H9 (cell line): ENCODE data around the gene SLC26A9. TPM values are rescaled to one million over a fixed set of nuclear protein-coding genes. Genes with fewer than 3 reads are reported as not detected.

Source experiments
- DNase-seq: peaks from one replicate; pipeline ENCODE4 v3.0.0-alpha.2; 2017
- H2AFZ ChIP-seq: one replicate; pipeline ENCODE4 v1.6.1; 2013; ENCODE audit warnings: mild to moderate bottlenecking, low read length, control low read depth, moderate library complexity
- H2AK5ac ChIP-seq: 2 replicates; pipeline ENCODE4 v1.6.1; 2013; ENCODE audit warnings: low read length, control low read depth, mixed read lengths; ENCODE audit not compliant: insufficient read length
- H2BK120ac ChIP-seq: one replicate; pipeline ENCODE4 v1.6.1; 2013; ENCODE audit warnings: low read depth, mild to moderate bottlenecking, low read length, control low read depth, inconsistent platforms; ENCODE audit not compliant: poor library complexity, severe bottlenecking
- H2BK12ac ChIP-seq: 2 replicates; pipeline ENCODE4 v1.6.1; 2013; ENCODE audit warnings: low read length, control low read depth, mixed read lengths, low read depth; ENCODE audit not compliant: insufficient read length
- H2BK15ac ChIP-seq: 2 replicates; pipeline ENCODE4 v1.6.1; 2013; ENCODE audit warnings: low read depth, low read length, control low read depth
- H2BK20ac ChIP-seq: one replicate; pipeline ENCODE4 v1.6.1; 2013; ENCODE audit warnings: low read depth, mild to moderate bottlenecking, low read length, control low read depth, inconsistent platforms; ENCODE audit not compliant: poor library complexity, severe bottlenecking
- H2BK5ac ChIP-seq: 2 replicates; pipeline ENCODE4 v1.6.1; 2013; ENCODE audit warnings: low read length, control low read depth, mixed read lengths; ENCODE audit not compliant: insufficient read length
- H3K14ac ChIP-seq: 2 replicates; pipeline ENCODE4 v1.6.1; 2013; ENCODE audit warnings: low read length, control low read depth; ENCODE audit not compliant: insufficient read depth
- H3K18ac ChIP-seq: 2 replicates; pipeline ENCODE4 v1.6.1; 2013; ENCODE audit warnings: low read depth, mild to moderate bottlenecking, mixed read lengths, low read length, control low read depth; ENCODE audit not compliant: insufficient read length
- H3K23ac ChIP-seq: 2 replicates; pipeline ENCODE4 v1.6.1; 2013; ENCODE audit warnings: low read length, control low read depth, mixed read lengths, low read depth; ENCODE audit not compliant: insufficient read length
- H3K23me2 ChIP-seq: 2 replicates; pipeline ENCODE4 v1.6.1; 2013; ENCODE audit warnings: low read depth, mild to moderate bottlenecking, mixed read lengths, low read length, control low read depth; ENCODE audit not compliant: insufficient read length, poor library complexity, severe bottlenecking
- H3K27ac ChIP-seq: 2 replicates; pipeline ENCODE4 v1.5.1; 2013; ENCODE audit warnings: low read length, control low read depth, mixed read lengths, low read depth; ENCODE audit not compliant: insufficient read length
- H3K27me3 ChIP-seq: 2 replicates; pipeline ENCODE4 v1.6.1; 2013; ENCODE audit warnings: low read length, control low read depth, inconsistent platforms; ENCODE audit not compliant: insufficient read depth
- H3K4ac ChIP-seq: 2 replicates; pipeline ENCODE4 v1.6.1; 2013; ENCODE audit warnings: low read depth, mild to moderate bottlenecking, control low read depth, inconsistent platforms, low read length, moderate library complexity
- H3K4me1 ChIP-seq: 2 replicates; pipeline ENCODE4 v1.6.1; 2013; ENCODE audit warnings: low read length, control low read depth, inconsistent platforms; ENCODE audit not compliant: insufficient read depth
- H3K4me2 ChIP-seq: 2 replicates; pipeline ENCODE4 v1.6.1; 2013; ENCODE audit warnings: low read length, control low read depth, mixed read lengths; ENCODE audit not compliant: insufficient read length, insufficient read depth
- H3K56ac ChIP-seq: 2 replicates; pipeline ENCODE4 v1.6.1; 2013; ENCODE audit warnings: low read depth, mild to moderate bottlenecking, mixed read lengths, low read length, control low read depth; ENCODE audit not compliant: insufficient read length
- H3K79me1 ChIP-seq: 2 replicates; pipeline ENCODE4 v1.6.1; 2013; ENCODE audit warnings: low read depth, mild to moderate bottlenecking, moderate library complexity, low read length, control low read depth, inconsistent platforms; ENCODE audit not compliant: insufficient read depth, poor library complexity, severe bottlenecking
- H3K79me2 ChIP-seq: 2 replicates; pipeline ENCODE4 v1.6.1; 2013; ENCODE audit warnings: low read length, control low read depth, inconsistent platforms; ENCODE audit not compliant: insufficient read depth
- H3K9ac ChIP-seq: 2 replicates; pipeline ENCODE4 v1.6.1; 2013; ENCODE audit warnings: low read length, control low read depth, mixed read lengths; ENCODE audit not compliant: insufficient read length; ENCODE audit errors: extremely low read depth
- H3K9me3 ChIP-seq: one replicate; pipeline ENCODE4 v1.6.1; 2013; ENCODE audit warnings: low read depth, low read length, inconsistent platforms; ENCODE audit not compliant: control insufficient read depth
- H3T11ph ChIP-seq: one replicate; pipeline ENCODE4 v1.6.1; 2013; ENCODE audit warnings: mild to moderate bottlenecking, low read length, control low read depth, inconsistent platforms
- H4K20me1 ChIP-seq: one replicate; pipeline ENCODE4 v1.6.1; 2013; ENCODE audit not compliant: control insufficient read depth, insufficient read length, insufficient read depth
- H4K5ac ChIP-seq: 2 replicates; pipeline ENCODE4 v1.6.1; 2013; ENCODE audit warnings: low read depth, mild to moderate bottlenecking, mixed read lengths, low read length, control low read depth; ENCODE audit not compliant: insufficient read length
- H4K8ac ChIP-seq: replicated peaks from 2 replicates; pipeline ENCODE4 v1.6.1; 2013; ENCODE audit warnings: low read length, control low read depth, mixed read lengths, low read depth; ENCODE audit not compliant: insufficient read length
- H4K91ac ChIP-seq: 2 replicates; pipeline ENCODE4 v1.6.1; 2013; ENCODE audit warnings: low read depth, mild to moderate bottlenecking, moderate library complexity, mixed read lengths, low read length, control low read depth; ENCODE audit not compliant: insufficient read length
- H3K27ac Mint-ChIP-seq, 3 experiments: 2 replicates in 2 of 3; 3 replicates in 1 of 3; pipeline ENCODE4 v1.8.0; 2020 to 2021; ENCODE audit warnings: mixed read lengths in 3 of 3, mild to moderate bottlenecking in 1 of 3, moderate library complexity in 1 of 3
- H3K27me3 Mint-ChIP-seq: 2 replicates; pipeline ENCODE4 v1.8.0; 2021; ENCODE audit warnings: low read depth, mild to moderate bottlenecking, moderate library complexity, mixed read lengths
- H3K36me3 Mint-ChIP-seq, 3 experiments: 2 replicates in 2 of 3; 3 replicates in 1 of 3; pipeline ENCODE4 v1.8.0; 2020 to 2021; ENCODE audit warnings: low read depth in 3 of 3, mixed read lengths in 3 of 3; ENCODE audit not compliant: insufficient read depth in 1 of 3
- H3K4me1 Mint-ChIP-seq, 2 experiments: 2 replicates each; pipeline ENCODE4 v1.8.0; 2020; ENCODE audit warnings: mixed read lengths in 2 of 2
- H3K4me3 Mint-ChIP-seq, 2 experiments: 2 replicates in 1 of 2; 3 replicates in 1 of 2; pipeline ENCODE4 v1.8.0; 2020 to 2021; ENCODE audit warnings: mild to moderate bottlenecking in 2 of 2, mixed read lengths in 2 of 2, moderate library complexity in 1 of 2
- H3K9me3 Mint-ChIP-seq, 2 experiments: 2 replicates in 1 of 2; 3 replicates in 1 of 2; pipeline ENCODE4 v1.8.0; 2020; ENCODE audit warnings: mild to moderate bottlenecking in 2 of 2, mixed read lengths in 2 of 2, moderate library complexity in 1 of 2
- WGBS: extraction: QIAGEN DNeasy Blood & Tissue Kit; methylation state at CpG from one replicate; pipeline ENCODE4 v1.1.7; 2013; ENCODE audit warnings: missing lambda C conversion rate, low lambda C conversion rate, mixed read lengths; ENCODE audit not compliant: insufficient read length; ENCODE audit errors: extremely low coverage; 5-methylcytosine and 5-hydroxymethylcytosine counted together
- total RNA-seq: library from RNA; stranded (reverse); gene quantifications from 2 replicates; pipeline ENCODE4 v1.2.1, GENCODE V29; 2021
- TF ChIP-seq, protein P1 (sequence below): fragments of 200-600 bp; sonication (generic); conservative IDR thresholded peaks from 3 replicates; pipeline ENCODE4 v1.8.0; 2021; ENCODE audit warnings: antibody characterized with exemption, mild to moderate bottlenecking

Gene SLC26A9
- total RNA-seq, 1 experiment from 2014 or later = not detected

GRCh38 chr1:205928317-205928716 is 14.9 kb downstream of the SLC26A9 start:
- H3K23me2 ChIP-seq = no peaks in the 10 kb centered on the region
- no peak overlapping the region for H3K4me3 Mint-ChIP-seq
- no CpG with 5 or more reads among the region's 5 CpGs for WGBS

More at GRCh38 chr1:205928317-205928716, 14.9 kb downstream of the SLC26A9 start:
- H3K27ac Mint-ChIP-seq = peak overlapping the region in 1 of 3 experiments; percentile 46; a peak in 2 of 7 replicates
- Histone ChIP-seq H3K56ac (no peak overlapping the region), H4K91ac (no peak overlapping the region), H4K20me1 (no peaks in the 10 kb centered on the region), H3K4me1 (no peaks in the 10 kb centered on the region; the same call in 1 of the 2 replicates), H3K27me3 (no peaks in the 10 kb centered on the region), H2AK5ac (no peak overlapping the region), H3K27ac (no peak overlapping the region), H3K79me1 (no peaks in the 10 kb centered on the region), H2BK15ac (no peak overlapping the region), H2BK5ac (no peak overlapping the region), H3K18ac (no peak overlapping the region), H3K9me3 (no peaks in the 10 kb centered on the region), H3K79me2 (no peaks in the 10 kb centered on the region), H4K8ac (no peak overlapping the region), H2BK12ac (no peak overlapping the region), H2AFZ (no peak overlapping the region), H3T11ph (no peak overlapping the region), H4K5ac (no peak overlapping the region), H3K9ac (no peak overlapping the region), H3K4me2 (no peak overlapping the region), H3K14ac (no peak overlapping the region), H2BK20ac (no peak overlapping the region), H3K23ac (no peak overlapping the region), H3K4ac (no peak overlapping the region), H2BK120ac (no peak overlapping the region)
- DNase-seq = no peak
- no peaks in the 10 kb centered on the region; a peak in 1 of 5 replicates for H3K9me3 Mint-ChIP-seq
- no peaks in the 10 kb centered on the region; the same call in 1 of the 2 replicates for H3K27me3 Mint-ChIP-seq
- peaks cover 20 to 26% of the 10 kb centered on the region in 2 experiments for H3K4me1 Mint-ChIP-seq
- TF ChIP-seq, protein P1, sequence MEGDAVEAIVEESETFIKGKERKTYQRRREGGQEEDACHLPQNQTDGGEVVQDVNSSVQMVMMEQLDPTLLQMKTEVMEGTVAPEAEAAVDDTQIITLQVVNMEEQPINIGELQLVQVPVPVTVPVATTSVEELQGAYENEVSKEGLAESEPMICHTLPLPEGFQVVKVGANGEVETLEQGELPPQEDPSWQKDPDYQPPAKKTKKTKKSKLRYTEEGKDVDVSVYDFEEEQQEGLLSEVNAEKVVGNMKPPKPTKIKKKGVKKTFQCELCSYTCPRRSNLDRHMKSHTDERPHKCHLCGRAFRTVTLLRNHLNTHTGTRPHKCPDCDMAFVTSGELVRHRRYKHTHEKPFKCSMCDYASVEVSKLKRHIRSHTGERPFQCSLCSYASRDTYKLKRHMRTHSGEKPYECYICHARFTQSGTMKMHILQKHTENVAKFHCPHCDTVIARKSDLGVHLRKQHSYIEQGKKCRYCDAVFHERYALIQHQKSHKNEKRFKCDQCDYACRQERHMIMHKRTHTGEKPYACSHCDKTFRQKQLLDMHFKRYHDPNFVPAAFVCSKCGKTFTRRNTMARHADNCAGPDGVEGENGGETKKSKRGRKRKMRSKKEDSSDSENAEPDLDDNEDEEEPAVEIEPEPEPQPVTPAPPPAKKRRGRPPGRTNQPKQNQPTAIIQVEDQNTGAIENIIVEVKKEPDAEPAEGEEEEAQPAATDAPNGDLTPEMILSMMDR = no peak
- no peaks in the 10 kb centered on the region for H3K36me3 Mint-ChIP-seq
